ENCODE measurements around the gene STK17A.

STK17A gene

GRCh38 chr7:43600056-43600455 lies 17.1 kb downstream of the STK17A start:
- H3K9me3 ChIP-seq (ENCODE audit: severe bottlenecking): no peaks in the 10 kb centered on the region
- DNase-seq (ENCODE audit: low spot score): no peak
- H3K36me3 ChIP-seq (ENCODE audit: low read depth): peaks cover 99% of the 10 kb centered on the region
- H3K4me1 ChIP-seq (ENCODE audit: insufficient read depth, poor library complexity, severe bottlenecking): peaks cover 11% of the 10 kb centered on the region
- H3K4me3 ChIP-seq (ENCODE audit: severe bottlenecking): no peak overlapping the region
- no peaks in the 10 kb centered on the region for H3K27me3 ChIP-seq (ENCODE audit: insufficient read depth, poor library complexity, severe bottlenecking)
- no peak for TF ChIP-seq CTCF (IDR thresholded peaks at IDR 0.05; ENCODE audit: poor library complexity, severe bottlenecking)
- H3K27ac ChIP-seq (ENCODE audit: poor library complexity, severe bottlenecking): no peak overlapping the region
- ATAC-seq (ENCODE audit: low read depth): no peak

GRCh38 chr7:43602256-43602655 lies 19.3 kb downstream of the STK17A start:
- Histone ChIP-seq H3K27me3 (ENCODE audit: insufficient read depth, poor library complexity, severe bottlenecking) (no peaks in the 10 kb centered on the region), H3K4me1 (ENCODE audit: insufficient read depth, poor library complexity, severe bottlenecking) (no peaks in the 10 kb centered on the region), H3K27ac (ENCODE audit: poor library complexity, severe bottlenecking) (peak overlapping the region; percentile 1), H3K36me3 (ENCODE audit: low read depth) (peaks cover 100% of the 10 kb centered on the region), H3K4me3 (ENCODE audit: severe bottlenecking) (no peak overlapping the region), H3K9me3 (ENCODE audit: severe bottlenecking) (no peaks in the 10 kb centered on the region)
- ATAC-seq (ENCODE audit: low read depth) (no peak), DNase-seq (ENCODE audit: low spot score) (no peak)
- no peak for TF ChIP-seq CTCF (IDR thresholded peaks at IDR 0.05; ENCODE audit: poor library complexity, severe bottlenecking)

- Histone ChIP-seq H3K9me3 (ENCODE audit: severe bottlenecking) (no peaks in the 10 kb centered on the region), H3K4me1 (ENCODE audit: insufficient read depth, poor library complexity, severe bottlenecking) (peaks cover 7% of the 10 kb centered on the region), H3K27ac (ENCODE audit: poor library complexity, severe bottlenecking) (no peak overlapping the region), H3K4me3 (ENCODE audit: severe bottlenecking) (no peak overlapping the region), H3K27me3 (ENCODE audit: insufficient read depth, poor library complexity, severe bottlenecking) (no peaks in the 10 kb centered on the region), H3K36me3 (ENCODE audit: low read depth) (peaks cover 100% of the 10 kb centered on the region)
- ATAC-seq (ENCODE audit: low read depth) (no peak), DNase-seq (ENCODE audit: low spot score) (no peak)
- TF ChIP-seq CTCF (IDR thresholded peaks at IDR 0.05; ENCODE audit: poor library complexity, severe bottlenecking): no peak
Measured at GRCh38 chr7:43604251-43604650, 21.3 kb downstream of the STK17A start.

GRCh38 chr7:43609097-43609496 lies 26.2 kb downstream of the STK17A start:
- no peaks in the 10 kb centered on the region for H3K27me3 ChIP-seq (ENCODE audit: insufficient read depth, poor library complexity, severe bottlenecking)
- TF ChIP-seq CTCF (IDR thresholded peaks at IDR 0.05; ENCODE audit: poor library complexity, severe bottlenecking): no peak
- ATAC-seq (ENCODE audit: low read depth) (no peak), DNase-seq (ENCODE audit: low spot score) (no peak)
- H3K4me3 ChIP-seq (ENCODE audit: severe bottlenecking): no peak overlapping the region
- H3K36me3 ChIP-seq (ENCODE audit: low read depth): peaks cover 99% of the 10 kb centered on the region
- no peak overlapping the region for H3K27ac ChIP-seq (ENCODE audit: poor library complexity, severe bottlenecking)
- peaks cover 7% of the 10 kb centered on the region for H3K4me1 ChIP-seq (ENCODE audit: insufficient read depth, poor library complexity, severe bottlenecking)
- H3K9me3 ChIP-seq (ENCODE audit: severe bottlenecking): no peaks in the 10 kb centered on the region

GRCh38 chr7:43612128-43612527 lies 29.2 kb downstream of the STK17A start:
- DNase-seq (ENCODE audit: low spot score) (no peak), ATAC-seq (ENCODE audit: low read depth) (no peak)
- no peak overlapping the region for H3K27ac ChIP-seq (ENCODE audit: poor library complexity, severe bottlenecking)
- H3K36me3 ChIP-seq (ENCODE audit: low read depth): peaks cover 99% of the 10 kb centered on the region
- no peaks in the 10 kb centered on the region for H3K27me3 ChIP-seq (ENCODE audit: insufficient read depth, poor library complexity, severe bottlenecking)
- H3K9me3 ChIP-seq (ENCODE audit: severe bottlenecking): no peaks in the 10 kb centered on the region
- peaks cover 7% of the 10 kb centered on the region for H3K4me1 ChIP-seq (ENCODE audit: insufficient read depth, poor library complexity, severe bottlenecking)
- TF ChIP-seq CTCF (IDR thresholded peaks at IDR 0.05; ENCODE audit: poor library complexity, severe bottlenecking): no peak
- H3K4me3 ChIP-seq (ENCODE audit: severe bottlenecking): no peak overlapping the region

All from RWPE2 (cell line).